ENCODE measurements around the gene IMMP2L. TPM values are rescaled to one million over a fixed set of nuclear protein-coding genes. Genes with fewer than 3 reads are reported as not detected.

Gene IMMP2L
- total RNA-seq, 2 experiments from 2014 or later: 10.2 to 12.8 TPM

DNA sequence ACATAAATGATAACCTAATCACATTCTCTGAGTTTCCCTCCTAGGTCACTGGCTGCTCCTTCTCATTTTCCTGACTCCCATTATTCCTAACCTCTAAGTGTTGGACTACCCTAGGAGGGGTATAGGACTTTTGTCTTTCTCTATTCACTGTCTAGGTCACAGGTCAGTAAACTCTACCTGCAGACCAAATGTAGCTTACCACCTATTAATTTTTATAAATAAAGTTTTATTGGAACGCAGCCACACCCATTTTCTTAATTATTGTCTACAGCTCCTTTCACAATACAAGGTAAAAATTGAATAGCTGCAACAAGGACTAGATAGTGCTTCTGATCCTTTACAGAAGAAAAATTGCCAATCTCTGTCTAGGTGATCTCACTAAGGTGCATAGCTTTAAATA lies 156.7 kb downstream of the IMMP2L start:
- DNase-seq (no peak), ATAC-seq (ENCODE audit: low read depth) (no peak)
- Mint-ChIP-seq H3K4me1 (no peaks in the 10 kb centered on the region), H3K4me3 (no peak overlapping the region), H3K27me3 (no peaks in the 10 kb centered on the region), H3K36me3 (no peaks in the 10 kb centered on the region), H3K9me3 (peaks cover 8% of the 10 kb centered on the region), H3K27ac (no peak overlapping the region)
- POLR2A ChIA-PET: no interaction called here

DNA sequence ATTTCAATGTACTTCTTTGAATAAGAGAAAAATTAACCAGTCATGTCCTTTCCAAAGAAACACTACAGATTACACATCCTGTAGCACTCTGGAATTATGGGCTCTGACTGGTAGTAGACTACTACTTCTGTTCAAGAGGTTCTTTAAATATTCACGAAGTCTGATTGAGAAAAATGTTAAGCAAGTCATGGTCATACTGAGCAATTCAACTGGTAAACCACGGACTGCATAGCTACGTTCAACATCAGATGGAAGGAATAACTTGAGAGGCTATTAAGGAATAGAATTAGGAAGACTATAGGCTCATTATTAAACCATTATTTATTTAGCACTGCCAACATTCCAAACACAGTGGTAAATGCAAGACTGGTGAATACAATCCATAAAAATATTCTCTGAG lies 160.8 kb downstream of the IMMP2L start:
- no peak for DNase-seq
- Mint-ChIP-seq H3K27me3 (no peaks in the 10 kb centered on the region), H3K36me3 (no peaks in the 10 kb centered on the region), H3K27ac (no peak overlapping the region), H3K9me3 (peaks cover 8% of the 10 kb centered on the region), H3K4me1 (no peaks in the 10 kb centered on the region), H3K4me3 (no peak overlapping the region)
- POLR2A ChIA-PET: no interaction called here
- no peak for ATAC-seq (ENCODE audit: low read depth)

DNA sequence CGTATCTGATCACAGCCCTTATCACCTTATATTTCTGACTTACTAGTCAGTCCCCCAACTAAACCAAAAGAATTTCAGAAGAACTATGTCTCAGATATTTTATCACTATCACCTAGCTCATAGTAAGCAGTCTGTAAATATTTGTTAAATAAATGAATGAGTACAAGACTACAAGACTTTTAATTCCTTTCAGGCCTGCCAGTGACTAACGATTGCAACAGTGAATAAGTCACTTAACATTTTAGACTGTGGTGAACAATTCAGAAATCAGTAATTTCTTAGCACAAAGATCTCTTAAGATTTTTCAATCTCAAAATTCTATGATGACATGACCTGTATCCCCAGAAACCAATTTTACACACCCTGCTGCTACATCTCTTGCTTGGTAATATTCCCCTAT lies 162.2 kb downstream of the IMMP2L start:
- POLR2A ChIA-PET: no interaction called here
- Mint-ChIP-seq H3K27ac (no peak overlapping the region), H3K9me3 (peaks cover 3% of the 10 kb centered on the region), H3K36me3 (no peaks in the 10 kb centered on the region), H3K4me3 (no peak overlapping the region), H3K27me3 (no peaks in the 10 kb centered on the region), H3K4me1 (no peaks in the 10 kb centered on the region)
- ATAC-seq (ENCODE audit: low read depth) (no peak), DNase-seq (no peak)

DNA sequence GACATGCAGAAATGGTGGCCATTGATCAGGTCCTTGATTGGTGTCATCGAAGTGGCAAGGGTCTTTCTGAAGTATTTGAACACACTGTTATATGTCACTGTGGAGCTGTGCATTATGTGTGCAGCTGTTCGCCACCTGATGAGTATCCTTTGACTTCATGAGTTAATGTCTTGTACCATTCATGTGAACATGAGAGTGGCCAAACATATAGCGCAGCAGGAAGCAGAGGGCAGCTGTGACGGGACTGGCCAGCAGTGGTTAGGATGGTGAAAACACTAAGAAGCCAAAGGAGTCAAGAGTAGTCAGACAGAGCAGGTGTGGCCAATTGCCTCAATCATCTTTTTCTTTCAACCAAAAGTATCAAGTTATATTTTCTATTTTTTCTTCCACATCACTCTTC lies 167.4 kb downstream of the IMMP2L start:
- Mint-ChIP-seq H3K4me1 (no peaks in the 10 kb centered on the region), H3K4me3 (no peak overlapping the region), H3K9me3 (no peaks in the 10 kb centered on the region), H3K27ac (no peak overlapping the region), H3K27me3 (no peaks in the 10 kb centered on the region), H3K36me3 (no peaks in the 10 kb centered on the region)
- POLR2A ChIA-PET: no interaction called here
- ATAC-seq (ENCODE audit: low read depth) (no peak), DNase-seq (no peak)

DNA sequence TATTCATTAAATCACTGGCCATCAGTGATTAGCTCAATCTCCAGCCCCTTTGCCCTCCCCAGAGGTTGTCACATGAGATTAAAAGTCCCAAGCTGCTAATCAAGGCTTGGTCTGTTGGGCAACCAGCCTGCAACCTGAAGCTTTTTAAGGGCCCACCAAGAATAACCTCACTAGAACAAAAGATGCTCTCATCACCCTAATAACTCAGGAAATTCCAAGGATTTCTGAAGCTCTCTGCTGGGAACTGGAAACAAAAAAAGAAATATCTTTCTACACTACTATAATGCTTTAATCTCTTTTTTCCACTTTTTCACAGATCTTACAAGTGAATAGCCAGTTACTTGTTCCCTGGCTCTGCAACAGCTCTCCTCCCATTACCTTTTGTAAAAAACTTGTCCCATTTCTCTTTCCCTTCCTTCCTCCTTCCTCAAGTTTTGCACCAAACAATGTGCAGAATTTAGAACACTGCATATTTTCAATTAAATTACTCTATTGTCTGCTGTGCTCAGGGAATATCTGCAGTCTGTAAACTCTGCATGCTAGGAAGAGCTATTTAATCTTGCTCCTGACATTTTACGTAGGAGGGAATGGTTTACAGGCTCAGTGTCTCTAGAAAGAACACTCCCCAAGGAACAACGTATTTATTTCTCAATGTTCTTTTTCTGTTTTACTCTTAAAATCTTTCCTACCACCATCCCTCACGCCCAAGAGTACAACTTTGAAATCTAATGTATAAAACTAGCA lies 169.1 kb downstream of the IMMP2L start:
- H3K4me3 Mint-ChIP-seq: no peak overlapping the region
- DNase-seq: no peak
- no peak for ATAC-seq (ENCODE audit: low read depth)
- no peaks in the 10 kb centered on the region for H3K36me3 Mint-ChIP-seq
- no peaks in the 10 kb centered on the region for H3K27me3 Mint-ChIP-seq
- H3K27ac Mint-ChIP-seq: no peak overlapping the region
- POLR2A ChIA-PET: no interaction called here
- H3K4me1 Mint-ChIP-seq: no peaks in the 10 kb centered on the region
- no peaks in the 10 kb centered on the region for H3K9me3 Mint-ChIP-seq

DNA sequence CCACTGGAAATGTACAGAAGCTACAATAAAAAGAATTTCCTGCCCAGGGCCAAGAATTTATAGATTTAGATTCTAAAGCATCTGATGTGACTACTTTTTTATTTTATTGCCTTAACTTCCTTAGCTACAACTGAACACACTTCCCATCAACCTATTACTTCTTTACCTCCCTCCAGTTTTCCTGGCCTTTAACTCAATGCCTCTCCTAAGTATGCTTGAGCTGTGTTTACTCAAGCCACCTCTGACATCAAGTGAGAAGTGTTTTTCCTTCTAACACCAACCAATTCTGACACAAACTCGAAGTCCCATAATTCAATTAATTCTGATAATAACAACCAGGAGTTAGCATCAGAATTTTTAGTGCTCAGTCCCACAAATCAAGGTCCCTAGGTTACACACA lies 170.0 kb downstream of the IMMP2L start:
- no peak for DNase-seq
- no peak for ATAC-seq (ENCODE audit: low read depth)
- Mint-ChIP-seq H3K4me3 (no peak overlapping the region), H3K9me3 (no peaks in the 10 kb centered on the region), H3K27me3 (no peaks in the 10 kb centered on the region), H3K4me1 (no peaks in the 10 kb centered on the region), H3K27ac (no peak overlapping the region), H3K36me3 (no peaks in the 10 kb centered on the region)
- POLR2A ChIA-PET: no interaction called here

DNA sequence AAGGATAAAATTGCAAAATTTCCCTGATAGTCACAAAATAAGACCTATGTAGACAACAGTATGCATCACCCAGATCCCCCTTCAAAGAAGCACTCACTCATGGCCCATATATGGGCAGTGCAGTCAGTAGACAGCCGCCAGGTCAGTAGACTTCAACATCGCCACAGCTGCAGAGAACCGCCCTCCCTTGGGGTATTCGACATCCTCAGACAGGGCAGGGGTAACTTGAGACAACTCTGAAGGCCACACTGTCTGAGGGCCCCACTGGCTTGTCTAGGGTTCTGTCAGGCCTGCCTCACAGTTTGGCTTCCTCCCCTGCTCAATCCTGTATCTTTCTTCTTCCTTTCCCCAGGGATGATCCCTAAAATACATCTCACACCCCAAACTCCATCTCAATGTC lies 172.3 kb downstream of the IMMP2L start:
- ATAC-seq (ENCODE audit: low read depth): no peak
- no peak for DNase-seq
- no peak overlapping the region for H3K27ac Mint-ChIP-seq

DNA sequence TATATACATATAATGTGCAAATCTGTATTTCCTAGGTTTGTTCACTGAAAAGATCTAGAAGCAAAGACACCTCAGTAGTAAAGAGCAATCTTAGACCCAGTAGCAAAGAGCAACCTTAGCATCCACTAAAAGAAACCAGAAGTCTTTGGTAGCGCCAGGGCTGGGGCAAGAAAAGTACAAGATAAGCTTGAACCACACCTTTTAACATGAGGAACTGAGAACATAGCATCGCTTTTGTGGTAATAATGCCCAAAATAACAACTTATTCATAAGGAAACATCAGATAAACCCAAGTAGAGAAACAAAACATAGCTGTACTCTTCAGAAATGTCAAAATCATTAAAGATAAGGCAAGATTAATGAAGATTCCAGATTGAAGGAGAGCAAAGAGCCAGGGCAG lies 173.4 kb downstream of the IMMP2L start:
- Mint-ChIP-seq H3K4me1 (no peaks in the 10 kb centered on the region), H3K36me3 (peaks cover 1% of the 10 kb centered on the region), H3K27me3 (no peaks in the 10 kb centered on the region), H3K27ac (no peak overlapping the region), H3K4me3 (no peak overlapping the region), H3K9me3 (peaks cover 3% of the 10 kb centered on the region)
- no peak for DNase-seq
- no peak for ATAC-seq (ENCODE audit: low read depth)
- POLR2A ChIA-PET: no interaction called here

More for the DNA sequence above, 172.3 kb downstream of the IMMP2L start:
- peaks cover 1% of the 10 kb centered on the region for H3K36me3 Mint-ChIP-seq
- H3K9me3 Mint-ChIP-seq: peaks cover 3% of the 10 kb centered on the region
- no peak overlapping the region for H3K4me3 Mint-ChIP-seq
- H3K27me3 Mint-ChIP-seq: no peaks in the 10 kb centered on the region
- POLR2A ChIA-PET: no interaction called here
- H3K4me1 Mint-ChIP-seq: no peaks in the 10 kb centered on the region

DNA sequence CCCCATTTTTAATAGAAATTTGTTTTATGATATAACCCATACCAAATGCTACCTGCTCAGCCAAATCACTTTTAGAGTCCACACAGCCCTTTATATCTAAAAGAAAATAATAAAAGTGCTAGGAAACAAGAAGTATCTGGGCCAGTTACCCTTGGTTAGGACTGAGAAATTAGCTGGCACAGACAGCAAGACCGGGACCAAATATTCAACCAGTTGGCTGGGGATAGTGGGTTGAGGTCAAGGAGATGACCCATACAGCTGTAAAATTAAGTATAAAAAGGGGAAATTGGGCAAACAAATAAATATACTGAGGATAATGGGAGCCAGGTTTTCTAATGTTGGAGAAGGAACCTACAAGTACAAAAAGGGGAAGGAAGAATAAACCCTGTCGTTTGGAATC lies 174.3 kb downstream of the IMMP2L start:
- POLR2A ChIA-PET: no interaction called here
- Mint-ChIP-seq H3K27me3 (no peaks in the 10 kb centered on the region), H3K27ac (no peak overlapping the region), H3K9me3 (peaks cover 3% of the 10 kb centered on the region), H3K36me3 (peaks cover 1% of the 10 kb centered on the region), H3K4me1 (no peaks in the 10 kb centered on the region), H3K4me3 (no peak overlapping the region)
- DNase-seq: no peak
- no peak for ATAC-seq (ENCODE audit: low read depth)

DNA sequence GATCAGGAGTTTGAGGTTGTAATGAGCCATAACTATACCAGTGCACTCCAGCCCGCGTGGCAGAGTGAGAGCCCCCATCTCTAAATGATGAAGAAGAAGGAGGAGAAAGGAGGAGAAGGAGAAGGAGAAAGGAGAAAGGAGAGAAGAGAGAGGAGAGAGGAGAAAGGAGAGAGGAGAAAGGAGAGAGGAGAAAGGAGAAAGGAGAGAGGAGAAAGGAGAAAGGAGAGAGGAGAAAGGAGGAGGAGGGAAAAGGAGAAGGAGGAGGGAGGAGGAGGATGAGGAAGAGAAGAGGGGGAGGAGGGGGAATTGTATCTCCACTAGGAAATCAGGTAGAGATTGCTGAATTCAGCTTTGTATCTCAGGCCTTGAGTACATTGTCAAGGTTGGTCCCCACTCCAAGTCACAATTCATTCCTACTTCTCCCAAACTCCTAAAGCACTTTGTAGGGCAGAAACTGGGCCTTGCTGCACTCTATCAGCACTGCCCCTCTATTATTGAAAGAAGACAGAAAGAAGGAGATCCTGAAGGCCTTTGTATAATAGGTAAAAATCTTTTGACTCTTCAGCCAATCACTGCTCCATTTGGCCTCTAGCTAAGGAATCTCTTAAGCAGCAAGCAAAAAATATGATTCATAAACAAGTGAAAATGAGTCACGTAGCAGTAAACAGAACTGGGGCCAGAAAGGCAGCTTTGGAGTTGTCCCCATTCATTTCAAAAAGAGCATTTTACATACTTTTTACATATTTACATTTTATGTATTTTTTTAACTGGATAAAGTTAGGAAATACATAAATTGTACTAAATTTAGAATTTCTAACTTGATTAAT lies 178.0 kb downstream of the IMMP2L start:
- POLR2A ChIA-PET: interaction anchor here (0.5 to 0.7 kb wide), 2 partner anchors 20 to 70 kb away, joined by 5 to 6 read pairs; no protein-coding TSS in a partner anchor
- ATAC-seq (ENCODE audit: low read depth) (no peak), DNase-seq (no peak)
- Mint-ChIP-seq H3K27me3 (no peaks in the 10 kb centered on the region), H3K4me3 (no peak overlapping the region), H3K27ac (no peak overlapping the region), H3K9me3 (peaks cover 3% of the 10 kb centered on the region), H3K36me3 (peaks cover 1% of the 10 kb centered on the region), H3K4me1 (no peaks in the 10 kb centered on the region)

DNA sequence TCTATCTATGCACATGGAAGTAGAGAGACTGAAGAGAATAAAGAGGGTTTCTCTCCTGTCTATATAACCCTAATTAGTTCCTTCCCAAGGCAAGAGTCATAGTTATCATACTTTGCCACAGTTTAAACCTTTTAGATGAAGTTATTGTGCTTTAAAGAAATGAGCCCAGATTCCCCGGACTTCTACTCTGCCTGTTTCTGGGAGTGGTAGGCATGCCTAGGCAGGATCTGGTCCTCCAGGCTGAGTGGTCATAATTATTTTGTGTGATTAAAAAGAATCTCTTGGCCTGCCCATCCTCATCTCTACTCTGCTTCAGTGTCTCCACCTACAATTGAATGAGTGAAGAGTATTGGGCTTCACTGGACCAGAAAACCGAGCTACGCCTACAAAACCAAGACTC lies 179.2 kb downstream of the IMMP2L start:
- no peak for DNase-seq
- Mint-ChIP-seq H3K36me3 (peaks cover 1% of the 10 kb centered on the region), H3K4me1 (no peaks in the 10 kb centered on the region), H3K4me3 (no peak overlapping the region), H3K27me3 (no peaks in the 10 kb centered on the region), H3K9me3 (peaks cover 3% of the 10 kb centered on the region), H3K27ac (no peak overlapping the region)
- ATAC-seq (ENCODE audit: low read depth): no peak
- POLR2A ChIA-PET: no interaction called here

DNA sequence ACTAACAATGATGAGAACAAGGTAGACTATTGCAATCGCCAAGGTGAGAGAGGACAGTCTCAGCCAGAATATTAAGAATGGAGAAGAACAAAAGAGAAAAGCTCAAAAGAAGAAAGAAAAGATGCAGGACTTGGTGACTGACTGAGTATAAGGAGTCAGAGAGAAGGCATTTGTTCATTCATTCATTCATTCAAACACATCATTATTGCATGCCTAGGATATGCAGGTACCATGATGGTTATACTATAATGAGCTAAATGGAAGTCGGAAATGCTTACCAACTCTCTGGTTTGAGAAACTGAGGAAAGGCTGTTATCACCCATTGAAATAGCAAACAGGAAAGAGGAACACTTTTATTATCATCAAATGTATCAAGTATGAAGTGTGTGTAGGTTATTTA lies 180.7 kb downstream of the IMMP2L start:
- ATAC-seq (ENCODE audit: low read depth): no peak
- Mint-ChIP-seq H3K4me1 (no peaks in the 10 kb centered on the region), H3K27me3 (no peaks in the 10 kb centered on the region), H3K27ac (no peak overlapping the region), H3K36me3 (peaks cover 1% of the 10 kb centered on the region), H3K4me3 (no peak overlapping the region), H3K9me3 (peaks cover 4% of the 10 kb centered on the region)
- POLR2A ChIA-PET: no interaction called here
- no peak for DNase-seq

DNA sequence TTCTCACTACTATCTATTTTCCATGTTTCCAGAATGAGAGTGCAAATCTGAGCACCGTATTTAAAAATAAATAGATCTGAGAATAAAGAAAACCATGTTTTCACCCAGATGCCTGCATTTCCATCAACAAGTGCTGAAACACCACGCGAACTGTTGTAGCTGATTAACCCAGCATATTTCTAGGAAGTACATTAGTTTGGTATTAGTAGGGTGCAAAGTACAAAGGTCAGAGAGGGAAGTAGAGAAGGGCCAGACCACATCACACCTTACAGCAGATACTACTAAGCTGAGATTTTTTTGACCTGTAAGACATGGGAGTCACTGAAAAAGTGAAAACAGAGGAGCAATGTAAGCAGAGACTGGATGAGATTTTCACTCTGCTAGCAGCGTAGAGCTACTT lies 181.3 kb downstream of the IMMP2L start:
- Mint-ChIP-seq H3K36me3 (no peaks in the 10 kb centered on the region), H3K4me1 (no peaks in the 10 kb centered on the region), H3K27ac (no peak overlapping the region), H3K4me3 (no peak overlapping the region), H3K27me3 (no peaks in the 10 kb centered on the region), H3K9me3 (peaks cover 2% of the 10 kb centered on the region)
- POLR2A ChIA-PET: no interaction called here
- DNase-seq (no peak), ATAC-seq (ENCODE audit: low read depth) (no peak)

DNA sequence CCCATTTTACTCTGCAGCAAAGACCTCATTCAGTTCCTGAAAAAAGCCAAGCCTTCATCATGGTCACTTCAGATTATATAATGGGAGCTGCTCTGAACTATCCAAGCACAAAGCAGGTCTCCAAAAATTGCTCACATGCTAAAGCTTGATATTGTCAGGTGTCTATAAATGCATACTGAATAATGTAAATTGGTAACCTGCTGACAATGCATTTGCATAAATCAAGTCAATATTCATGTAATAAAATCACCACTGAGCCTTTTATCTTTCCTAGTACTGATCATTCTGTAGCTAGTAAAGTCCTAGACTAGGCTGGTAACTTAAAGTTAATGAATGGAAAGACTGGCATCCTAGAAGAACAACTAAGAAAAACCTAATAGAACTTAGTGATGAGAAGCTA lies 188.3 kb downstream of the IMMP2L start:
- no peak for ATAC-seq (ENCODE audit: low read depth)
- Mint-ChIP-seq H3K9me3 (peaks cover 2% of the 10 kb centered on the region), H3K27me3 (no peaks in the 10 kb centered on the region), H3K27ac (no peak overlapping the region), H3K4me1 (no peaks in the 10 kb centered on the region), H3K4me3 (no peak overlapping the region), H3K36me3 (no peaks in the 10 kb centered on the region)
- no peak for DNase-seq
- POLR2A ChIA-PET: no interaction called here
